ENCODE data around the gene NT5DC4. TPM values are rescaled to one million over a fixed set of nuclear protein-coding genes. Genes with fewer than 3 reads are reported as not detected.
A peak's percentile ranks its signal among the peaks of the same experiment; 100 is the strongest.

Gene NT5DC4
- total RNA-seq, 1 donor from 2014 or later = not detected

GRCh38 chr2:112750560-112750843 lies 29.7 kb downstream of the NT5DC4 start:
- H3K27ac Mint-ChIP-seq (ENCODE audit: unreplicated experiment) = peak overlapping the region; percentile 90
- no peaks in the 10 kb centered on the region for H3K9me3 Mint-ChIP-seq (ENCODE audit: unreplicated experiment)
- TF ChIP-seq CTCF (IDR thresholded peaks at IDR 0.05) = no peak
- H3K4me1 Mint-ChIP-seq (ENCODE audit: unreplicated experiment) = peaks cover 40% of the 10 kb centered on the region
- no peaks in the 10 kb centered on the region for H3K36me3 Mint-ChIP-seq (ENCODE audit: unreplicated experiment)
- no peak for DNase-seq (ENCODE audit: extremely low spot score, unreplicated experiment)
- no peaks in the 10 kb centered on the region for H3K27me3 Mint-ChIP-seq (ENCODE audit: unreplicated experiment)
- H3K4me3 Mint-ChIP-seq (ENCODE audit: unreplicated experiment) = no peak overlapping the region

GRCh38 chr2:112751451-112752197 lies 30.8 kb downstream of the NT5DC4 start:
- Mint-ChIP-seq H3K4me1 (ENCODE audit: unreplicated experiment) (peaks cover 40% of the 10 kb centered on the region), H3K36me3 (ENCODE audit: unreplicated experiment) (no peaks in the 10 kb centered on the region), H3K27ac (ENCODE audit: unreplicated experiment) (peak overlapping the region; percentile 90), H3K27me3 (ENCODE audit: unreplicated experiment) (no peaks in the 10 kb centered on the region), H3K9me3 (ENCODE audit: unreplicated experiment) (no peaks in the 10 kb centered on the region), H3K4me3 (ENCODE audit: unreplicated experiment) (no peak overlapping the region)
- no peak for TF ChIP-seq CTCF (IDR thresholded peaks at IDR 0.05)
- no peak for DNase-seq (ENCODE audit: extremely low spot score, unreplicated experiment)

GRCh38 chr2:112752667-112753066 lies 31.8 kb downstream of the NT5DC4 start:
- H3K36me3 Mint-ChIP-seq (ENCODE audit: unreplicated experiment) = no peaks in the 10 kb centered on the region
- peak overlapping the region; percentile 90 for H3K27ac Mint-ChIP-seq (ENCODE audit: unreplicated experiment)
- peaks cover 40% of the 10 kb centered on the region for H3K4me1 Mint-ChIP-seq (ENCODE audit: unreplicated experiment)
- no peak for DNase-seq (ENCODE audit: extremely low spot score, unreplicated experiment)
- no peak overlapping the region for H3K4me3 Mint-ChIP-seq (ENCODE audit: unreplicated experiment)
- no peaks in the 10 kb centered on the region for H3K9me3 Mint-ChIP-seq (ENCODE audit: unreplicated experiment)
- no peak for TF ChIP-seq CTCF (IDR thresholded peaks at IDR 0.05)
- H3K27me3 Mint-ChIP-seq (ENCODE audit: unreplicated experiment) = no peaks in the 10 kb centered on the region

GRCh38 chr2:112754564-112754963 lies 33.7 kb downstream of the NT5DC4 start:
- TF ChIP-seq CTCF (IDR thresholded peaks at IDR 0.05) = no peak
- H3K9me3 Mint-ChIP-seq (ENCODE audit: unreplicated experiment) = no peaks in the 10 kb centered on the region
- no peaks in the 10 kb centered on the region for H3K27me3 Mint-ChIP-seq (ENCODE audit: unreplicated experiment)
- H3K4me3 Mint-ChIP-seq (ENCODE audit: unreplicated experiment) = no peak overlapping the region
- DNase-seq (ENCODE audit: extremely low spot score, unreplicated experiment) = no peak
- H3K36me3 Mint-ChIP-seq (ENCODE audit: unreplicated experiment) = no peaks in the 10 kb centered on the region
- peaks cover 45% of the 10 kb centered on the region for H3K4me1 Mint-ChIP-seq (ENCODE audit: unreplicated experiment)
- no peak overlapping the region for H3K27ac Mint-ChIP-seq (ENCODE audit: unreplicated experiment)

- Mint-ChIP-seq H3K4me1 (ENCODE audit: unreplicated experiment) (peaks cover 36% of the 10 kb centered on the region), H3K27me3 (ENCODE audit: unreplicated experiment) (no peaks in the 10 kb centered on the region), H3K4me3 (ENCODE audit: unreplicated experiment) (no peak overlapping the region), H3K9me3 (ENCODE audit: unreplicated experiment) (no peaks in the 10 kb centered on the region), H3K36me3 (ENCODE audit: unreplicated experiment) (no peaks in the 10 kb centered on the region), H3K27ac (ENCODE audit: unreplicated experiment) (no peak overlapping the region)
- no peak for DNase-seq (ENCODE audit: extremely low spot score, unreplicated experiment)
- no peak for TF ChIP-seq CTCF (IDR thresholded peaks at IDR 0.05)
These were observed 34.6 kb downstream of the NT5DC4 start for GRCh38 chr2:112755444-112755843.
